Transverse colon (tissue), 4 donors: ENCODE measurements around the gene ZNF586. TPM values are rescaled to one million over a fixed set of nuclear protein-coding genes. Genes with fewer than 3 reads are reported as not detected.

ENCODE experiments used
- DNase-seq: peaks from one replicate; pipeline ENCODE4 v3.0.0-alpha.2; 2019
- H3K27ac ChIP-seq, 4 donors: fragments of 200-600 bp; sonication (generic); 2 replicates each; pipeline ENCODE4 v1.5.1; 2016 to 2018; ENCODE audit warnings: inconsistent platforms in 4 of 4
- H3K27me3 ChIP-seq: fragments of 200-600 bp; sonication (generic); 2 replicates; pipeline ENCODE4 v1.5.1; 2017; ENCODE audit warnings: inconsistent platforms
- H3K36me3 ChIP-seq, 4 donors: fragments of 200-600 bp; sonication (generic); 2 replicates each; pipeline ENCODE4 v1.5.1; 2017 to 2019; ENCODE audit warnings: inconsistent platforms in 4 of 4
- H3K4me1 ChIP-seq, 4 donors: fragments of 200-600 bp; sonication (generic); 2 replicates each; pipeline ENCODE4 v1.5.1; 2017 to 2020; ENCODE audit warnings: inconsistent platforms in 4 of 4
- H3K4me3 ChIP-seq, 4 donors: fragments of 200-600 bp; sonication (generic); 1 replicate in 1 of 4; 2 replicates in 3 of 4; pipeline versions ENCODE4 v1.5.1 to v1.6.1; 2017 to 2019; ENCODE audit warnings: inconsistent platforms in 4 of 4
- H3K9me3 ChIP-seq, 2 donors: fragments of 200-600 bp; sonication (generic); 2 replicates each; pipeline ENCODE4 v1.5.1; 2017 to 2019; ENCODE audit warnings: inconsistent platforms in 2 of 2
- EP300 ChIP-seq: sonication (generic); formaldehyde crosslinking; IDR thresholded peaks from one replicate; pipeline ENCODE4 v1.6.1; 2017; ENCODE audit warnings: antibody characterized with exemption, low read depth
- POLR2A ChIP-seq: fragments of 450-650 bp; IDR thresholded peaks from one replicate; pipeline ENCODE4 v1.6.1; 2016; ENCODE audit warnings: antibody characterized with exemption, mild to moderate bottlenecking, moderate library complexity
- POLR2AphosphoS5 ChIP-seq, 3 donors: sonication (generic); formaldehyde crosslinking; IDR thresholded peaks; one replicate each; pipeline ENCODE4 v1.6.1; 2016; ENCODE audit warnings: antibody characterized with exemption in 3 of 3
- WGBS, 2 donors: methylation state at CpG; one replicate each; pipeline ENCODE4 v1.1.5; 2018; ENCODE audit warnings: low coverage in 1 of 2; 5-methylcytosine and 5-hydroxymethylcytosine counted together
- in situ Hi-C, 4 donors: fragments of 200-750 bp; cut with MboI; loops; one replicate each; pipeline versions ENCODE4 v1.15.0 to v1.15.1; 2017; ENCODE audit warnings: low sequenced_read_pairs in 3 of 4, low pct_ligation_motif_present in 1 of 4, low pct_unique_long_range_greater_than_20kb in 1 of 4
- intact Hi-C: fragments of 100-400 bp; cut with DNase I; formaldehyde crosslinking; loops from one replicate; pipeline ENCODE4 v1.15.1; 2023; ENCODE audit warnings: low total_unique reads
- total RNA-seq, 4 donors: library from RNA; depleted of rRNA; stranded (reverse); fragments of >200 nt; gene quantifications; one replicate each; pipeline ENCODE4 v1.1.0, GENCODE V29; 2016
- TF ChIP-seq, protein P1 (sequence below), 5 experiments: fragments of 200-600 bp in 3 of 5; fragments of 450-650 bp in 2 of 5; sonication (generic) in 3 of 5; IDR thresholded peaks; 1 replicate in 2 of 5; 2 replicates in 3 of 5; pipeline ENCODE4 v1.5.1; 2016 to 2017; ENCODE audit warnings: antibody characterized with exemption in 5 of 5, inconsistent platforms in 3 of 5, mild to moderate bottlenecking in 2 of 5, moderate library complexity in 1 of 5

ZNF586 gene
- total RNA-seq, 4 donors from 2014 or later: 20.8 to 79.2 (median 27.3) TPM

GRCh38 chr19:57800696-57801095, 31.2 kb downstream of the ZNF586 start:
- 83 to 85% methylated on average over 2 to 5 of the region's 5 CpGs for WGBS, 2 donors
- in situ Hi-C loops: no loop called here
- H3K4me1 ChIP-seq: peaks cover 0 to 68% (median 47%) of the 10 kb centered on the region in 4 donors
- DNase-seq: no peak
- H3K36me3 ChIP-seq: no peaks in the 10 kb centered on the region
- no peaks in the 10 kb centered on the region for H3K9me3 ChIP-seq
- intact Hi-C loops: no loop called here
- peak overlapping the region in 2 of 4 donors; percentile 50 to 58 for H3K27ac ChIP-seq
- no peak for TF ChIP-seq POLR2A
- TF ChIP-seq POLR2AphosphoS5 (IDR thresholded peaks at IDR 0.05): no peak
- TF ChIP-seq, protein P1, sequence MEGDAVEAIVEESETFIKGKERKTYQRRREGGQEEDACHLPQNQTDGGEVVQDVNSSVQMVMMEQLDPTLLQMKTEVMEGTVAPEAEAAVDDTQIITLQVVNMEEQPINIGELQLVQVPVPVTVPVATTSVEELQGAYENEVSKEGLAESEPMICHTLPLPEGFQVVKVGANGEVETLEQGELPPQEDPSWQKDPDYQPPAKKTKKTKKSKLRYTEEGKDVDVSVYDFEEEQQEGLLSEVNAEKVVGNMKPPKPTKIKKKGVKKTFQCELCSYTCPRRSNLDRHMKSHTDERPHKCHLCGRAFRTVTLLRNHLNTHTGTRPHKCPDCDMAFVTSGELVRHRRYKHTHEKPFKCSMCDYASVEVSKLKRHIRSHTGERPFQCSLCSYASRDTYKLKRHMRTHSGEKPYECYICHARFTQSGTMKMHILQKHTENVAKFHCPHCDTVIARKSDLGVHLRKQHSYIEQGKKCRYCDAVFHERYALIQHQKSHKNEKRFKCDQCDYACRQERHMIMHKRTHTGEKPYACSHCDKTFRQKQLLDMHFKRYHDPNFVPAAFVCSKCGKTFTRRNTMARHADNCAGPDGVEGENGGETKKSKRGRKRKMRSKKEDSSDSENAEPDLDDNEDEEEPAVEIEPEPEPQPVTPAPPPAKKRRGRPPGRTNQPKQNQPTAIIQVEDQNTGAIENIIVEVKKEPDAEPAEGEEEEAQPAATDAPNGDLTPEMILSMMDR (IDR thresholded peaks at IDR 0.05): no peak
- no peak for TF ChIP-seq EP300
- H3K4me3 ChIP-seq: no peak overlapping the region
- no peaks in the 10 kb centered on the region for H3K27me3 ChIP-seq

- intact Hi-C loops: no loop called here
- TF ChIP-seq EP300 (no peak), POLR2A (no peak), POLR2AphosphoS5 (IDR thresholded peaks at IDR 0.05) (no peak)
- TF ChIP-seq, protein P1 (IDR thresholded peaks at IDR 0.05): no peak
- peak overlapping the region; percentile 58 to 93 (median 76) for H3K27ac ChIP-seq
- peaks cover 0 to 10% (median 0%) of the 10 kb centered on the region in 4 donors for H3K36me3 ChIP-seq
- H3K4me1 ChIP-seq: peaks cover 0 to 75% (median 53%) of the 10 kb centered on the region in 4 donors
- H3K4me3 ChIP-seq: no peak overlapping the region
- no peak for DNase-seq
- no peaks in the 10 kb centered on the region for H3K27me3 ChIP-seq
- in situ Hi-C loops: no loop called here
- 73 to 82% methylated on average over 2 to 4 of the region's 4 CpGs for WGBS, 2 donors
- H3K9me3 ChIP-seq: no peaks in the 10 kb centered on the region
Observed at GRCh38 chr19:57802269-57802668, 32.8 kb downstream of the ZNF586 start.

DNA sequence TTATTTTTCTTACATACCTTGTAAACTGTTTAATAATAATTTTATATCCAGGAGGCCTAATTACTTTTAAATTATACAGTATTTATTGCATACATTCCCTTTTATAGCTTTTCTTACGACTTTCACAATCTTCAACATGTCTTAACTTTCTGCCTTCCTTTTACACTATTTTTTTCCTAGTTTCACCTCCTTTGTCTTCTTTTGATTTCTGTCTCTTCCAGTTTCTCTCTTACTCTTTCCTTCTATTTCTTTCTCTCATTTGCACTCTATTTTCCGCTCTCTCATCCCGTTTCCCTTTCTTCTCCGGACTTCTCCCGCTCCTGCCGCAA, 33.8 kb downstream of the ZNF586 start:
- Histone ChIP-seq H3K27ac (peak overlapping the region; percentile 91 to 94 (median 92)), H3K4me3 (peak overlapping the region; percentile 48 to 72 (median 56)), H3K27me3 (no peaks in the 10 kb centered on the region), H3K36me3 (peaks cover 0 to 19% (median 4%) of the 10 kb centered on the region in 4 donors), H3K4me1 (peaks cover 0 to 75% (median 53%) of the 10 kb centered on the region in 4 donors), H3K9me3 (no peaks in the 10 kb centered on the region)
- in situ Hi-C loops (no loop called here), intact Hi-C loops (no loop called here)
- TF ChIP-seq, protein P1 (IDR thresholded peaks at IDR 0.05): no peak
- TF ChIP-seq EP300 (no peak), POLR2AphosphoS5 (IDR thresholded peaks at IDR 0.05) (no peak), POLR2A (no peak)
- no peak for DNase-seq
- WGBS, 2 donors: 18 to 22% methylated on average over 1 to 6 of the region's 6 CpGs

DNA sequence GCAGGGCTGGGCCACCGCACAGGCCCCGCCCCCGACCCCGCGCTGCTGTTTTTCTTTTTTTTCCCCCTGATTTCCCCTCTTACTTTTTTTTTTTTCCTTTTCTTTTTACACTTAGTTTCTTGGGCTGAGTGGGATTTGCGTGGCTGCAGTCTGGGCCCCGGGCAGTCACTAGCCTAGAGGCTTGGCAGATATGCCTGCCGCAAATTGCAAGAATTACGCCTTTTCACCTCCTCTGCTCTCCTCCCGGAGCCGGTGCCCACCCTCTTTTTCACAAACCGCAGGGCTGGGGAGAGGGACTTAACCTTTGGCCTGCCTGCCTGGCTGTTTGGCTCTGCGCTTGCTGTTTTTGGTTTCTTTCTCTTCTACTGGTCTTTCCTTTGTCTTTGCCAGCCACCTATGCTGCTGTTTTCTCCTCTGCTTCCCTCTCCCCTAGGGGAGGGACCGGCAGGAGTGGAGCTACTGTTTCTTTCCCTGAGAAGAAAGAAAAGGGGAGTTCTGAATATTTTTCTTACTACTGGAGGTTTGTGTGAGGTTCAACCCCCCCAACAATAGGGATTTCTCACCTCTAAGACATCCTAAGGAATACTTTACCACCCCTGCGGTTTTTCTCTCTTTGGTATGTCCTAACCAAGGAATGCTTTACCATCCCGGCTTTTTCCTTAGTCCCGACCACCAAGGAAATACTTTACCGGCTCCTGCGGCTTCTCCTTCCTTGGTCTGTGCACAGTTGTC, 34.3 kb downstream of the ZNF586 start:
- Histone ChIP-seq H3K36me3 (peaks cover 0 to 22% (median 4%) of the 10 kb centered on the region in 4 donors), H3K4me3 (peak overlapping the region; percentile 48 to 72 (median 56)), H3K27me3 (no peaks in the 10 kb centered on the region), H3K9me3 (no peaks in the 10 kb centered on the region), H3K4me1 (peaks cover 0 to 72% (median 52%) of the 10 kb centered on the region in 4 donors), H3K27ac (peak overlapping the region; percentile 91 to 94 (median 92))
- 8 to 12% methylated on average over 5 to 19 of the region's 19 CpGs for WGBS, 2 donors
- DNase-seq: peak; percentile 26
- TF ChIP-seq, protein P1 (IDR thresholded peaks at IDR 0.05): no peak
- TF ChIP-seq POLR2AphosphoS5 (IDR thresholded peaks at IDR 0.05) (peak in 1 of 3 donors; percentile 18), EP300 (no peak), POLR2A (no peak)
- intact Hi-C loops (no loop called here), in situ Hi-C loops (no loop called here)
